DMS53 treated with DMSO at 0.1 percent for 48 hours (cell line): Measurements from ENCODE around the gene TBC1D1.
"Not testable (repeated sequence)": the region's sequence is repeated elsewhere in the genome, so short reads cannot be mapped to it uniquely, and the experiment has no call there.

Experiments
- DNase-seq: peaks from one replicate; lab custom pipeline; 2025; ENCODE audit not compliant: unreplicated experiment; lab: John Stamatoyannopoulos, UW

TBC1D1 gene

GRCh38 chr4:37922328-37922727 lies 31.4 kb downstream of the TBC1D1 start:
- DNase-seq, result no peak

GRCh38 chr4:37923089-37923488 lies 32.2 kb downstream of the TBC1D1 start:
- not testable (repeated sequence) for DNase-seq

GRCh38 chr4:37924946-37925345 lies 34.1 kb downstream of the TBC1D1 start:
- DNase-seq, result no peak

GRCh38 chr4:37927434-37927833 lies 36.5 kb downstream of the TBC1D1 start:
- DNase-seq, result no peak

- DNase-seq, result no peak
Observed at GRCh38 chr4:37928426-37929416, 37.8 kb downstream of the TBC1D1 start.

GRCh38 chr4:37934096-37934495 lies 43.2 kb downstream of the TBC1D1 start:
- DNase-seq, result no peak

DNA sequence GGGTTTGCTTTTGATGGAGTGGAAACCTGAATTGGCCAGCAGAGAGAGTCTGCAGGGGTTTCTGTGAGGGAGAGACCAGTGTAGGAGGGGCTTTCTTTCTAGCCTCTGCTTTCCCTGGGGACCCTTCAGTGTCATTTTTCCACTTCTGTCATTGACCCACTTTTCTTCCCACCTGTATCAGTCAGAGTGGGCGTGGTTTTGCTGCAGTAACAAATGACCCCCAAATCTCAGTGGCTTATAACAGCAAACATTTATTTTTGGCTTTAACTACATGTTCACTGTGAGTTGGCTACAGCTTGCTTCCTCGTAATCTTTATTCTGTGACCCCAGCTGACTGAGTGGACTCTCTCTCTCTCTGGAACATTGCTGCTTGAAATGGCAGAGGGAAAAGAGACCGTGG lies 43.7 kb downstream of the TBC1D1 start:
- DNase-seq, result no peak

GRCh38 chr4:37935026-37935425 lies 44.1 kb downstream of the TBC1D1 start:
- no peak for DNase-seq

GRCh38 chr4:37936889-37937498 lies 46.1 kb downstream of the TBC1D1 start:
- no peak for DNase-seq

DNA sequence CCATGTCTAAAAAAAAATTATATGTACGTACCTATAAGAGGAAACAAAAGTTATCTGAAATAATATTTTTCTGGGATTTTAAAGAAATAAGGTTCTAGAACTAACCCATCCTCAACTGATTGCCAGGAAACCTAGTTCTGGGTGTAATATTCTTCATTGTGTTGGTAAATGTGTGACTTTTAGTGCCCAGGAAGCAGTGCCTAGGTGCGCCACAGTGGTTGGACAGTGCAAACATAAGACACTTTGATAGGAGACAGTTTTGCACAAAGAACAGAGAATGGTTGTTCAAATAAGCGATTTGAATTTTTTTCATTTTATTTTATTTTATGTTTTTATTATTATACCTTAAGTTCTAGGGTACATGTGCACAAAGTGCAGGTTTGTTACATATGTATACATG lies 47.3 kb downstream of the TBC1D1 start:
- no peak for DNase-seq

- no peak for DNase-seq
Observed at GRCh38 chr4:37946503-37947179, 55.8 kb downstream of the TBC1D1 start.

DNA sequence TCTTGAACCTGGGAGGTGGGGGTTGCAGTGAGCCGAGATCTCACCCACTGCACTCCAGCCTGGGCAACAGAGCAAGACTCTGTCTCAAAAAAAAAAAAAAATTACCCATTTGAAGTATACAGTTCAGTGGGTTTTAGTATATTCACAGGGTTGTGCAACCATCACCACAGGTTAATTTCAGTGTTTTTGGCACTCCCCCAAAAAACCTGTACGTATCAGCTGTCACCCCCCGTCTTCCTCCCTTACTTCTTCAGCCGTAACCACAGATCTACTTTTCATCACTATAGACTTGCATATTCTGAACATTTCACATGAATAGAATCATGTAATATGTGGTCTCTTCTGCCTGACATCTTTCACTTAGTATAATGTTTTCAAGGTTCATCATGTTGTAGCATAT lies 57.7 kb downstream of the TBC1D1 start:
- DNase-seq, result no peak

- DNase-seq, result no peak
Observed at GRCh38 chr4:37949636-37950426, 58.9 kb downstream of the TBC1D1 start.

DNA sequence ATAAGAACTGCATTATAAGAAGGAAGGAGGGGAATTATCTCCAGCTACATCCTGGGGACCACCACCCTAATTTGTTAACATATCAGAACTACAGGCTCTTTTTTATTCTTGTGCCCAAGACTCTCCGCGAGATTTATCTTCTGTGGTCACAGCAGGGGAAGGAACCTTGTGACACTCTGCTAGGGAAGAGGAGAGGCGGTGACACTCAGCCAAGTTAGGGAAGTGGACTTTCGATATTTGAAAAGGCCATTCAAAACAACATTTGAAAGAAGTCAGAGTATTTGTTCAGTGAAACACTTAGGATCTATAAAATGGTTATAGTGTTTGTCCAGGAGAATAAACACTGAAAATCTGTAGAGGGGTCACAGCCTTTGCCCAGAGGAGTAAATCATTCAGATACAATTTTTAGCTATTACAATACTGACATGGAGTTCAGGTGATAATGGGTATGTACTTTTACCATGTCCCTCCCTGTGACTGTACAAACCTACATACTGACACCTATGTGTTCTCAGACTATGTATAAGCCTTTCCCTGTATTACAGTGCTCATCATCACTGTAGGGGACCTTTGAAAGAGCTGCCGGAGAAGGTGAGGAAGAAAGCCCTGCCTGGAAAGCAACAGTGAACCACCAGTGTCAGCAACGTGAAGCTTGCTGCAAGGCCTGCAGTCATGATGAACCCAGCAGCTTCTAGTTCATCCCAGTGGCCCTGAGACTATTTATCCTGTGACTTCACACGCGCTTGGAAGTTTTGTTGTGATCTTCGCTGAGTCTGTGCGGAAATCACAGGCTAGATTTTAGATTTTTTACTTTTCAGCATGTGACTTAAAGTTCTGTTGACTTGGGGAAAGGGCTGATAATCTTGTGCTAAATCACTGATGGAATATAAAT lies 60.8 kb downstream of the TBC1D1 start:
- no peak for DNase-seq

DNA sequence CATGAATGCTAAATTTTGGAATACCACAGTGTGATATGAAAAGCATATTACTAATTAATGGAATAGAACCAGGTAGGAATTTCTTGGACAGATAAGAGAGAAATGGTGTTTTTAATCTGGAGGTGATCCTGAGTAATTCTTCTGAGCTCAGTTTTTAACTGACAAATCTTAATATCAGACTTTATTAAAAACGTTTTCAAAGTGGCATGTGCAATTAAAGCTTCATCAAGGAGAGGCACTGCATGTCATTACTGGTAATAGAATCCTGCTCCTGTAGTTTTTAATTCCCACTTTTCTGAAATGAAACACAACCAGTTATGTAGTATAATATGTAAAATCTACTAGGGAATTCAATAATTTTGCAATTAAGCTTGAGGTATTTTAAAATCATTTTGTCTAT lies 62.3 kb downstream of the TBC1D1 start:
- no peak for DNase-seq

GRCh38 chr4:37953620-37954293 lies 62.9 kb downstream of the TBC1D1 start:
- no peak for DNase-seq

- DNase-seq, result no peak
Observed at GRCh38 chr4:37956941-37957340, 66.1 kb downstream of the TBC1D1 start.

DNA sequence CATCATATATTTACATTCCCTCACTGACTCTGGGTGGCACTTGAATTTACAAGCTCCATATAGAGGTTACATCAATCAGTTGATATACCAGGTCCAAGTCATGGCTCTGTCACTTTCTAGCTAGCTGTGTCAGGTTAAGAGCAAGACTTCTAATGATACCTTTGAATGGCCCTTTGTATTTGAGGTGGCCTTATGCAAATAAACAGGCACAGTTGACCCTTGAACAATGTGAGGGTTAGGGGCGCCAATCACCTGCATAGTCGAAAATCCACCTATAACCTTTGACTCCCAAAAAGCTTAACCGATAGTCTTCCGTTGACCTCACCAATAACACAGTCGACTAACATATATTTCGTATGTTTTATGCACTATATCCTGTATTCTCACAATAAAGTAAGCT lies 68.0 kb downstream of the TBC1D1 start:
- no peak for DNase-seq

- no peak for DNase-seq
Observed at GRCh38 chr4:37960098-37960497, 69.2 kb downstream of the TBC1D1 start, which contains the start of gene PTTG2. Gene PTTG2, plus strand, starts transcription at chr4:37960398. Its CDS starts 37 bp downstream, at chr4:37960435.
